K562 (cell line): Measurements from ENCODE around the gene TMEM164. TPM values are rescaled to one million over a fixed set of nuclear protein-coding genes. Genes with fewer than 3 reads are reported as not detected.

Experiments
- ATF6 ChIP-seq: sonication (generic); formaldehyde crosslinking; IDR thresholded peaks from 2 replicates; pipeline ENCODE4 v1.4.0; 2020; ENCODE audit warnings: mild to moderate bottlenecking, missing genetic modification reagents
- HMGN3 ChIP-seq: IDR thresholded peaks from 2 replicates; pipeline ENCODE4 v1.6.1; 2011; ENCODE audit warnings: borderline replicate concordance, low read depth, mild to moderate bottlenecking, mixed read lengths, low read length; ENCODE audit not compliant: insufficient read length; ENCODE audit errors: extremely low read depth
- KLF16 ChIP-seq: IDR thresholded peaks from 2 replicates; pipeline ENCODE4 v1.6.1; 2016; ENCODE audit warnings: antibody characterized with exemption
- MYNN ChIP-seq, 2 experiments: sonication (generic); formaldehyde crosslinking in 1 of 2; IDR thresholded peaks; 2 replicates each; pipeline versions ENCODE4 v1.5.0 to v1.6.1; 2016 to 2020; ENCODE audit warnings: antibody characterized with exemption in 1 of 2, missing genetic modification reagents in 1 of 2
- PKNOX1 ChIP-seq: fragments of 450-650 bp; IDR thresholded peaks from 2 replicates; pipeline ENCODE4 v1.6.1; 2016
- ZNF175 ChIP-seq: fragments of 200-800 bp; sonication (Bioruptor generic); IDR thresholded peaks from 2 replicates; pipeline ENCODE4 v1.6.1; 2016; ENCODE audit warnings: low read depth, mild to moderate bottlenecking, missing genetic modification characterization, missing compliant biosample characterization
- ZNF586 ChIP-seq: fragments of 450-650 bp; formaldehyde crosslinking; conservative IDR thresholded peaks from 2 replicates; pipeline ENCODE4 v1.4.0; 2020; ENCODE audit warnings: mild to moderate bottlenecking, moderate library complexity
- microRNA counts: library from miRNA; unstranded; fragments of <30 nt; microRNA quantifications from one replicate; lab custom pipeline; 2016
- microRNA-seq: library from miRNA; unstranded; fragments of <30 nt; microRNA quantifications from one replicate; pipeline ENCODE4, GENCODE V29; 2018; ENCODE audit warnings: borderline microRNAs expressed
- polyA plus RNA-seq, 8 experiments: library from polyadenylated mRNA; depleted of rRNA in 4 of 8; stranded (reverse) in 5 of 8; unstranded in 3 of 8; fragments of >200 nt; fragmentation: Nextera tagmentation in 2 of 8; fragmentation: Illumina TruSeq in 1 of 8; extraction: Ambion mirVana in 2 of 8; extraction: Trizol in 1 of 8; gene quantifications; 2 replicates each; pipeline versions ENCODE4 v1.2.1 to v1.2.3, GENCODE V29; 2011 to 2014; ENCODE audit warnings: inconsistent platforms in 1 of 8, missing spikeins in 1 of 8
- small RNA-seq: library from RNA; depleted of rRNA; stranded (forward); fragments of <200 nt; gene quantifications from one replicate; pipeline ENCODE3, GENCODE V24; 2014
- total RNA-seq, 7 experiments: library from RNA; depleted of rRNA in 6 of 7; stranded (reverse); fragments of >200 nt in 6 of 7; fragmentation: Illumina TruSeq in 2 of 7; extraction: Trizol in 2 of 7; gene quantifications; 2 replicates each; pipeline versions ENCODE4 v1.2.1 to v1.2.3, GENCODE V29; 2011 to 2021; ENCODE audit warnings: low replicate concordance in 1 of 7

Gene TMEM164
- total and polyA plus RNA-seq, 9 of the 15 experiments (the other 6 are each of a cell fraction or from before 2014, with no cell fraction given) = 2.4 to 57.3 (median 23.1) TPM

GRCh38 chrX:110226931-110227330 lies 224.0 kb downstream of the TMEM164 start (continued):
- TF ChIP-seq HMGN3 (no peak), KLF16 (no peak), MYNN (IDR thresholded peaks at IDR 0.05) (no peak), MYNN (CRISPR knock-in tag; IDR thresholded peaks at IDR 0.05) (no peak), ZNF586 (CRISPR knock-in tag) (no peak), ZNF175 (CRISPR knock-in tag) (no peak), ATF6 (CRISPR knock-in tag) (no peak), PKNOX1 (no peak)

MicroRNAs encoded within 50 kb of the gene (microRNA counts, 767-probe panel; counts per million panel counts)
- microRNA hsa-miR-652-3p (lab: Ali Mortazavi, UCI) = 3,557 counts per million, percentile 76 among the panel's probes with 10 or more counts

Small RNA genes within 50 kb of the gene (microRNA-seq; reads per million reads assigned to microRNA genes)
- gene MIR3978 = not detected
- 1,699 reads per million, percentile 95 among the genes with 10 or more reads in this experiment for gene MIR652

Small RNA genes within 50 kb of the gene (small RNA-seq; reads per million reads assigned to genes)
- not detected for gene MIR3978
- 98.5 reads per million, percentile 98 among the genes with 10 or more reads in this experiment for gene MIR652
- 6.8 reads per million, percentile 94 among the genes with 10 or more reads in this experiment for gene SNORD96B
